IPS-20b (cell line): ENCODE data around the gene COP1.

Experiments
- H3K27ac ChIP-seq: one replicate; pipeline ENCODE4 v1.5.1; 2013; ENCODE audit warnings: low read length
- H3K27me3 ChIP-seq: 2 replicates; pipeline ENCODE4 v1.6.1; 2013; ENCODE audit warnings: mild to moderate bottlenecking, low read length, inconsistent platforms; ENCODE audit not compliant: insufficient read depth
- H3K36me3 ChIP-seq: 2 replicates; pipeline ENCODE4 v1.6.1; 2013; ENCODE audit warnings: low read depth, mild to moderate bottlenecking, inconsistent platforms, low read length, moderate library complexity; ENCODE audit not compliant: insufficient read depth
- H3K4me1 ChIP-seq: 2 replicates; pipeline ENCODE4 v1.6.1; 2013; ENCODE audit warnings: mild to moderate bottlenecking, control low read depth, inconsistent platforms, low read length, moderate library complexity; ENCODE audit not compliant: insufficient read depth
- H3K4me3 ChIP-seq: 2 replicates; pipeline ENCODE4 v1.5.1; 2013; ENCODE audit warnings: mild to moderate bottlenecking, low read length, inconsistent platforms
- H3K9ac ChIP-seq: 2 replicates; pipeline ENCODE4 v1.6.1; 2013; ENCODE audit warnings: low read depth, mild to moderate bottlenecking, inconsistent platforms, low read length, moderate library complexity
- H3K9me3 ChIP-seq: 2 replicates; pipeline ENCODE4 v1.6.1; 2013; ENCODE audit warnings: mild to moderate bottlenecking, low read depth, low read length, inconsistent platforms; ENCODE audit not compliant: insufficient read depth

COP1 gene

GRCh38 chr1:176196728-176197127 is 10.4 kb downstream of the COP1 start:
- Histone ChIP-seq H3K36me3 (no peaks in the 10 kb centered on the region), H3K9me3 (no peaks in the 10 kb centered on the region), H3K4me3 (no peak overlapping the region), H3K9ac (no peak overlapping the region), H3K27ac (no peak overlapping the region), H3K4me1 (peaks cover 3% of the 10 kb centered on the region; the same call in 1 of the 2 replicates), H3K27me3 (no peaks in the 10 kb centered on the region)

- Histone ChIP-seq H3K27me3 (no peaks in the 10 kb centered on the region), H3K36me3 (no peaks in the 10 kb centered on the region), H3K9me3 (no peaks in the 10 kb centered on the region), H3K9ac (no peak overlapping the region), H3K4me3 (no peak overlapping the region), H3K27ac (no peak overlapping the region), H3K4me1 (peaks cover 3% of the 10 kb centered on the region; the same call in 1 of the 2 replicates)
These were observed 11.5 kb downstream of the COP1 start for GRCh38 chr1:176195547-176195946.

- Histone ChIP-seq H3K9ac (no peak overlapping the region), H3K4me1 (peaks cover 8% of the 10 kb centered on the region), H3K36me3 (no peaks in the 10 kb centered on the region), H3K27me3 (no peaks in the 10 kb centered on the region), H3K4me3 (no peak overlapping the region), H3K9me3 (no peaks in the 10 kb centered on the region), H3K27ac (no peak overlapping the region)
These were observed 13.4 kb downstream of the COP1 start for GRCh38 chr1:176193663-176194062.

DNA sequence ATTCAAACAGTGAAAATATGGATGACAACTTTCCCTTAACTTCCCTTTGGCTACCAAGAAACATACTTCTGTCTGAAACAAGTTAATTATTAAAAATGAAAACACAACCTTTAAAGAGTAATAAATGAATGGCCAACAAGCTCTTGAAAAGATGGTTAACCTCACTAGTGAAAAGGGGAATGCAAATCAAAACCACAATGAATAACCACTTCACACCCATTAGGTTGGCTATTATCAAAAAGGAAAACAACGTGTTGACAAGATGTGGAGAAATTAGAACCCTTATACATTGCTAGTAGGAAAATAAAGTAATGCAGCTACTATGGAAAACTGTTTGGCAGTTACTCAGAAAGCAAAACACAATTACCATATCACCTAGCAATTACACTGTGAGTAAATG is 14.1 kb downstream of the COP1 start:
- no peaks in the 10 kb centered on the region for H3K9me3 ChIP-seq
- H3K27ac ChIP-seq = no peak overlapping the region
- H3K4me1 ChIP-seq = peaks cover 11% of the 10 kb centered on the region
- no peak overlapping the region for H3K9ac ChIP-seq
- no peaks in the 10 kb centered on the region for H3K36me3 ChIP-seq
- H3K4me3 ChIP-seq = no peak overlapping the region
- H3K27me3 ChIP-seq = no peaks in the 10 kb centered on the region

DNA sequence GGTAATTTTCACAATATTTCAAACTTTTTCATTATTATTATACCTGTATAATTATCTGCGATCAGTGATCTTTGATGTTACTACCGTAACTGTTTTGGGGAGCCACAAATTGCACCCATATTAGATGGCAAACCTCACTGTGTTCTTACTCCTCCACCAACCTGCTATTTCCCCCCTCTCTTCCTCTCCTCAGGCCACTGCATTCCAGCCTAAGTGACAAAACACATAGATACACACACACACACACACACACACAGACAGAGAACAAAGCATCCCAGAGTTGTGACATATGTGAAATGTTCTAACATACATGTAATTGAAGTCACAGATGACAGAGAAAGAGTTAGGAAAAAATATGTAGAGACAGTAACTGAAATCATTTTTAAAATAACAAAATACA is 18.5 kb downstream of the COP1 start:
- H3K9ac ChIP-seq = no peak overlapping the region
- H3K9me3 ChIP-seq = no peaks in the 10 kb centered on the region
- H3K4me1 ChIP-seq = peaks cover 15% of the 10 kb centered on the region
- no peaks in the 10 kb centered on the region for H3K27me3 ChIP-seq
- no peaks in the 10 kb centered on the region for H3K36me3 ChIP-seq
- no peak overlapping the region for H3K27ac ChIP-seq
- H3K4me3 ChIP-seq = no peak overlapping the region

GRCh38 chr1:176187001-176187400 is 20.1 kb downstream of the COP1 start:
- Histone ChIP-seq H3K9me3 (no peaks in the 10 kb centered on the region), H3K27me3 (no peaks in the 10 kb centered on the region), H3K9ac (no peak overlapping the region), H3K27ac (no peak overlapping the region), H3K4me1 (peaks cover 12% of the 10 kb centered on the region; the same call in 1 of the 2 replicates), H3K4me3 (no peak overlapping the region), H3K36me3 (0 out of 2 replicates have a peak, but pooled peaks cover 3% of the 10 kb centered on the region)

DNA sequence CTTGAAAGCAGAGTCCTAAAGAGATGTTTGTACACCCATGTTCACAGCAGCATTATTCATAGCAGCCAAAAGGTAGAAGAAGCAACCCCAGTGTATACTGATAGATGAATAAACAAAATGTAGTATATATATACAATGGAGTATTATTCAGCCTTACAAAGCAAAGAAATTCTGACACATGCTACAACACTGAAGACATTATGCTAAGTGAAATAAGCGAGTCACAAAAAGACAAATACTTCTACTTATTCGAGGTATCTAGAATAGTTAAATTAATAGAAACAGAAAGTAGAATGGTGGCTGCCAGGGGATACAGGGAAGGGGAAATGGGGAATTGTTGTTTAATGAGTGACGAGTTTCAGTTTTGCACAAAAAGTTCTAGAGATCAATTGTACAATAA is 23.5 kb downstream of the COP1 start:
- Histone ChIP-seq H3K9ac (no peak overlapping the region), H3K9me3 (no peaks in the 10 kb centered on the region), H3K36me3 (peaks cover 10% of the 10 kb centered on the region; the same call in 1 of the 2 replicates), H3K27ac (no peak overlapping the region), H3K4me1 (peaks cover 7% of the 10 kb centered on the region; the same call in 1 of the 2 replicates), H3K4me3 (no peak overlapping the region), H3K27me3 (no peaks in the 10 kb centered on the region)

- Histone ChIP-seq H3K4me1 (no peaks in the 10 kb centered on the region), H3K4me3 (no peak overlapping the region), H3K27me3 (no peaks in the 10 kb centered on the region), H3K36me3 (peaks cover 16% of the 10 kb centered on the region), H3K27ac (no peak overlapping the region), H3K9ac (no peak overlapping the region), H3K9me3 (no peaks in the 10 kb centered on the region)
These were observed 28.8 kb downstream of the COP1 start for GRCh38 chr1:176178316-176178715.

GRCh38 chr1:176177764-176178163 is 29.3 kb downstream of the COP1 start:
- H3K27ac ChIP-seq = no peak overlapping the region
- H3K4me1 ChIP-seq = no peaks in the 10 kb centered on the region
- H3K9me3 ChIP-seq = no peaks in the 10 kb centered on the region
- no peak overlapping the region for H3K9ac ChIP-seq
- H3K4me3 ChIP-seq = no peak overlapping the region
- H3K36me3 ChIP-seq = peaks cover 19% of the 10 kb centered on the region
- no peaks in the 10 kb centered on the region for H3K27me3 ChIP-seq

GRCh38 chr1:176174108-176174507 is 33.0 kb downstream of the COP1 start:
- Histone ChIP-seq H3K27ac (no peak overlapping the region), H3K4me1 (no peaks in the 10 kb centered on the region), H3K36me3 (peaks cover 28% of the 10 kb centered on the region), H3K27me3 (no peaks in the 10 kb centered on the region), H3K4me3 (no peak overlapping the region), H3K9ac (no peak overlapping the region), H3K9me3 (no peaks in the 10 kb centered on the region)

GRCh38 chr1:176172215-176172614 is 34.9 kb downstream of the COP1 start:
- Histone ChIP-seq H3K9me3 (no peaks in the 10 kb centered on the region), H3K36me3 (peaks cover 28% of the 10 kb centered on the region)

DNA sequence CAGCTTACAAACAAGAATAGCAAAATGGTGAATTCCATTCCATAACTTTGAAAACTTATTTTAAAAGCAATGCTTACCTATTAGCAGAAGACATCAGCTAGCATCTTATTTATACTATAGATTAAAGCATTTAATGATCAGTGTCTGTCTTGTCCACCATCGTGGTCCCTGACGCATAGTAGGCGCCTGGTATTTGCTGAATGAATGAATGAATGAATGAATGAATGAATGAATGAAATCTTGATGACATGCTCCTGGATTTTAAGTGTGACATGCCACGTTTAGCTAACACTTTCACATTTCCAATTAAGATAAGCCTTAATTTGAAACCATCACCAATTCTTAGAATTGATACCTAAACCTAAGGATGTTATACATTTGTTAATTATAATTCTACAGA is 39.9 kb downstream of the COP1 start:
- H3K27ac ChIP-seq = no peak overlapping the region
- peaks cover 6% of the 10 kb centered on the region; the same call in 1 of the 2 replicates for H3K4me1 ChIP-seq
- no peak overlapping the region for H3K9ac ChIP-seq
- H3K9me3 ChIP-seq = no peaks in the 10 kb centered on the region
- peaks cover 22% of the 10 kb centered on the region for H3K36me3 ChIP-seq
- H3K27me3 ChIP-seq = no peaks in the 10 kb centered on the region
- no peak overlapping the region for H3K4me3 ChIP-seq

More at GRCh38 chr1:176172215-176172614, 34.9 kb downstream of the COP1 start:
- Histone ChIP-seq H3K27ac (no peak overlapping the region), H3K4me3 (no peak overlapping the region), H3K27me3 (no peaks in the 10 kb centered on the region), H3K9ac (no peak overlapping the region), H3K4me1 (peaks cover 6% of the 10 kb centered on the region; the same call in 1 of the 2 replicates)
